HUES6 (cell line): ENCODE measurements around the gene WDR37.

Source experiments
- H3K27ac ChIP-seq: 2 replicates; pipeline ENCODE4 v1.7.0; 2013; ENCODE audit warnings: low read depth, mild to moderate bottlenecking, low read length, inconsistent platforms
- H3K27me3 ChIP-seq: 2 replicates; pipeline ENCODE4 v1.6.1; 2013; ENCODE audit warnings: low read length; ENCODE audit not compliant: control insufficient read depth, insufficient read depth
- H3K36me3 ChIP-seq: 2 replicates; pipeline ENCODE4 v1.6.1; 2013; ENCODE audit warnings: low read length; ENCODE audit not compliant: control insufficient read depth, insufficient read depth
- H3K4me1 ChIP-seq: 2 replicates; pipeline ENCODE4 v1.6.1; 2013; ENCODE audit warnings: low read length; ENCODE audit not compliant: control insufficient read depth, insufficient read depth
- H3K4me3 ChIP-seq: 2 replicates; pipeline ENCODE4 v1.5.1; 2013; ENCODE audit warnings: low read depth, low read length
- H3K9ac ChIP-seq: one replicate; pipeline ENCODE4 v1.6.1; 2013; ENCODE audit warnings: mild to moderate bottlenecking, low read length
- H3K9me3 ChIP-seq: 2 replicates; pipeline ENCODE4 v1.6.1; 2013; ENCODE audit warnings: low read depth, low read length; ENCODE audit not compliant: control insufficient read depth, insufficient read depth

The WDR37 gene

GRCh38 chr10:1169981-1170866 lies 114.0 kb downstream of the WDR37 start:
- H3K27me3 ChIP-seq: no peaks in the 10 kb centered on the region
- no peaks in the 10 kb centered on the region for H3K36me3 ChIP-seq
- no peak overlapping the region for H3K4me3 ChIP-seq
- no peaks in the 10 kb centered on the region for H3K4me1 ChIP-seq
- H3K27ac ChIP-seq: no peak overlapping the region
- no peak overlapping the region for H3K9ac ChIP-seq
- no peaks in the 10 kb centered on the region for H3K9me3 ChIP-seq

- no peaks in the 10 kb centered on the region for H3K36me3 ChIP-seq
- H3K4me3 ChIP-seq: no peak overlapping the region
- H3K9me3 ChIP-seq: no peaks in the 10 kb centered on the region
- H3K27ac ChIP-seq: no peak overlapping the region
- H3K9ac ChIP-seq: no peak overlapping the region
- H3K27me3 ChIP-seq: no peaks in the 10 kb centered on the region
- no peaks in the 10 kb centered on the region for H3K4me1 ChIP-seq
Observed at GRCh38 chr10:1170867-1171180, 114.6 kb downstream of the WDR37 start.

- Histone ChIP-seq H3K27ac (no peak overlapping the region), H3K36me3 (no peaks in the 10 kb centered on the region), H3K9ac (no peak overlapping the region), H3K9me3 (no peaks in the 10 kb centered on the region), H3K27me3 (no peaks in the 10 kb centered on the region), H3K4me1 (no peaks in the 10 kb centered on the region), H3K4me3 (no peak overlapping the region)
Observed at GRCh38 chr10:1171182-1171581, 115.0 kb downstream of the WDR37 start.

GRCh38 chr10:1171586-1171985 lies 115.4 kb downstream of the WDR37 start:
- Histone ChIP-seq H3K27ac (no peak overlapping the region), H3K36me3 (no peaks in the 10 kb centered on the region), H3K4me1 (no peaks in the 10 kb centered on the region), H3K27me3 (no peaks in the 10 kb centered on the region), H3K9ac (no peak overlapping the region), H3K9me3 (no peaks in the 10 kb centered on the region), H3K4me3 (no peak overlapping the region)

GRCh38 chr10:1172256-1172984 lies 116.2 kb downstream of the WDR37 start:
- no peak overlapping the region for H3K9ac ChIP-seq
- H3K27ac ChIP-seq: no peak overlapping the region
- H3K4me3 ChIP-seq: no peak overlapping the region
- no peaks in the 10 kb centered on the region for H3K36me3 ChIP-seq
- H3K4me1 ChIP-seq: no peaks in the 10 kb centered on the region
- H3K9me3 ChIP-seq: no peaks in the 10 kb centered on the region
- H3K27me3 ChIP-seq: no peaks in the 10 kb centered on the region

GRCh38 chr10:1173091-1173490 lies 116.9 kb downstream of the WDR37 start:
- Histone ChIP-seq H3K9ac (no peak overlapping the region), H3K36me3 (no peaks in the 10 kb centered on the region), H3K27ac (no peak overlapping the region), H3K4me1 (no peaks in the 10 kb centered on the region), H3K27me3 (no peaks in the 10 kb centered on the region), H3K9me3 (no peaks in the 10 kb centered on the region), H3K4me3 (no peak overlapping the region)

GRCh38 chr10:1174022-1174421 lies 117.8 kb downstream of the WDR37 start:
- no peaks in the 10 kb centered on the region for H3K27me3 ChIP-seq
- H3K4me3 ChIP-seq: no peak overlapping the region
- H3K27ac ChIP-seq: no peak overlapping the region
- H3K36me3 ChIP-seq: no peaks in the 10 kb centered on the region
- no peaks in the 10 kb centered on the region for H3K9me3 ChIP-seq
- H3K9ac ChIP-seq: no peak overlapping the region
- H3K4me1 ChIP-seq: no peaks in the 10 kb centered on the region

- Histone ChIP-seq H3K4me1 (peaks cover 2% of the 10 kb centered on the region; the same call in 1 of the 2 replicates), H3K36me3 (no peaks in the 10 kb centered on the region)
Observed at GRCh38 chr10:1175956-1176565, 119.9 kb downstream of the WDR37 start.

GRCh38 chr10:1177936-1178335 lies 121.8 kb downstream of the WDR37 start:
- Histone ChIP-seq H3K27me3 (no peaks in the 10 kb centered on the region), H3K27ac (no peak overlapping the region), H3K36me3 (no peaks in the 10 kb centered on the region), H3K4me3 (no peak overlapping the region), H3K4me1 (peaks cover 2% of the 10 kb centered on the region; the same call in 1 of the 2 replicates), H3K9ac (no peak overlapping the region), H3K9me3 (no peaks in the 10 kb centered on the region)

More at GRCh38 chr10:1175956-1176565, 119.9 kb downstream of the WDR37 start:
- Histone ChIP-seq H3K9me3 (no peaks in the 10 kb centered on the region), H3K27me3 (no peaks in the 10 kb centered on the region), H3K27ac (no peak overlapping the region), H3K4me3 (no peak overlapping the region), H3K9ac (no peak overlapping the region)

- no peak overlapping the region for H3K9ac ChIP-seq
- H3K27ac ChIP-seq: no peak overlapping the region
- H3K4me1 ChIP-seq: peaks cover 2% of the 10 kb centered on the region; the same call in 1 of the 2 replicates
- H3K27me3 ChIP-seq: no peaks in the 10 kb centered on the region
- no peak overlapping the region for H3K4me3 ChIP-seq
- H3K36me3 ChIP-seq: no peaks in the 10 kb centered on the region
- H3K9me3 ChIP-seq: no peaks in the 10 kb centered on the region
Observed at GRCh38 chr10:1178506-1178905, 122.3 kb downstream of the WDR37 start.
